ENCODE data around the gene MIEF1.

MIEF1 gene

GRCh38 chr22:39481054-39481453, 21.0 kb upstream of the MIEF1 start:
- TF ChIP-seq CTCF (IDR thresholded peaks at IDR 0.05; ENCODE audit: extremely low read depth, insufficient read depth, missing control alignments) = no peak
- DNase-seq (ENCODE audit: low spot score) = no peak
- in situ Hi-C loops (cut with MboI; ENCODE audit: low pct_unique_long_range_greater_than_20kb, low sequenced_read_pairs, unreplicated experiment) = no loop called here

- DNase-seq (ENCODE audit: low spot score) = no peak
- in situ Hi-C loops (cut with MboI; ENCODE audit: low pct_unique_long_range_greater_than_20kb, low sequenced_read_pairs, unreplicated experiment) = no loop called here
- no peak for TF ChIP-seq CTCF (IDR thresholded peaks at IDR 0.05; ENCODE audit: extremely low read depth, insufficient read depth, missing control alignments)
These were observed 20.5 kb upstream of the MIEF1 start for GRCh38 chr22:39481595-39481994.

GRCh38 chr22:39482768-39483167, 19.3 kb upstream of the MIEF1 start:
- DNase-seq (ENCODE audit: low spot score) = no peak
- in situ Hi-C loops (cut with MboI; ENCODE audit: low pct_unique_long_range_greater_than_20kb, low sequenced_read_pairs, unreplicated experiment) = no loop called here
- no peak for TF ChIP-seq CTCF (IDR thresholded peaks at IDR 0.05; ENCODE audit: extremely low read depth, insufficient read depth, missing control alignments)

DNA sequence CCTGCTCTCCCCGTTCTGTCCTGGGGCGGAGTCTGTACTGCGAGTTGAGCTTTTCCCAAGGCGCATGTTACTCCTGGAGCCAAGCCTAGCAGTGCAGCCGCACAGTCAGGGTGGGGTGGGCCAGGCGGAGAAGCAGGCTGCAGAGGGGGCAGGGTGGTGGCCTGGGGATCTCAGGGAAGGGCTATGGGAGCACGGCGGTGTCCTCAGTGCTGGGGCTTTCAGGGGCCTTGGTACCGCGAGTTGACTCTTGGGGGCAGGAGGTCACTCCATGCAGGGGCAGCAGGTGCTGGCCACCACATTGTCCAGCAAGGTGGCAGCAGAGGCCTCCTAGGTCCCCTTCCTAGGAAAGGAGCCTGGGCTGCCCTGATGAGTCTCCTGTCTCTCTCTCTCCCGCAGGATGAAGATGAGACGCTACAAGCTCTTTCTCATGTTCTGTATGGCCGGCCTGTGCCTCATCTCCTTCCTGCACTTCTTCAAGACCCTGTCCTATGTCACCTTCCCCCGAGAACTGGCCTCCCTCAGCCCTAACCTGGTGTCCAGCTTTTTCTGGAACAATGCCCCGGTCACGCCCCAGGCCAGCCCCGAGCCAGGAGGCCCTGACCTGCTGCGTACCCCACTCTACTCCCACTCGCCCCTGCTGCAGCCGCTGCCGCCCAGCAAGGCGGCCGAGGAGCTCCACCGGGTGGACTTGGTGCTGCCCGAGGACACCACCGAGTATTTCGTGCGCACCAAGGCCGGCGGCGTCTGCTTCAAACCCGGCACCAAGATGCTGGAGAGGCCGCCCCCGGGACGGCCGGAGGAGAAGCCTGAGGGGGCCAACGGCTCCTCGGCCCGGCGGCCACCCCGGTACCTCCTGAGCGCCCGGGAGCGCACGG, 14.9 kb upstream of the MIEF1 start:
- in situ Hi-C loops (cut with MboI; ENCODE audit: low pct_unique_long_range_greater_than_20kb, low sequenced_read_pairs, unreplicated experiment) = no loop called here
- no peak for TF ChIP-seq CTCF (IDR thresholded peaks at IDR 0.05; ENCODE audit: extremely low read depth, insufficient read depth, missing control alignments)
- no peak for DNase-seq (ENCODE audit: low spot score)

DNA sequence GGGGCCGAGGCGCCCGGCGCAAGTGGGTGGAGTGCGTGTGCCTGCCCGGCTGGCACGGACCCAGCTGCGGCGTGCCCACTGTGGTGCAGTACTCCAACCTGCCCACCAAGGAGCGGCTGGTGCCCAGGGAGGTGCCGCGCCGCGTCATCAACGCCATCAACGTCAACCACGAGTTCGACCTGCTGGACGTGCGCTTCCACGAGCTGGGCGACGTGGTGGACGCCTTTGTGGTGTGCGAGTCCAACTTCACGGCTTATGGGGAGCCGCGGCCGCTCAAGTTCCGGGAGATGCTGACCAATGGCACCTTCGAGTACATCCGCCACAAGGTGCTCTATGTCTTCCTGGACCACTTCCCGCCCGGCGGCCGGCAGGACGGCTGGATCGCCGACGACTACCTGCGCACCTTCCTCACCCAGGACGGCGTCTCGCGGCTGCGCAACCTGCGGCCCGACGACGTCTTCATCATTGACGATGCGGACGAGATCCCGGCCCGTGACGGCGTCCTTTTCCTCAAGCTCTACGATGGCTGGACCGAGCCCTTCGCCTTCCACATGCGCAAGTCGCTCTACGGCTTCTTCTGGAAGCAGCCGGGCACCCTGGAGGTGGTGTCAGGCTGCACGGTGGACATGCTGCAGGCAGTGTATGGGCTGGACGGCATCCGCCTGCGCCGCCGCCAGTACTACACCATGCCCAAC, 14.1 kb upstream of the MIEF1 start:
- in situ Hi-C loops (cut with MboI; ENCODE audit: low pct_unique_long_range_greater_than_20kb, low sequenced_read_pairs, unreplicated experiment) = no loop called here
- TF ChIP-seq CTCF (IDR thresholded peaks at IDR 0.05; ENCODE audit: extremely low read depth, insufficient read depth, missing control alignments) = no peak
- DNase-seq (ENCODE audit: low spot score) = no peak

- DNase-seq (ENCODE audit: low spot score) = no peak
- TF ChIP-seq CTCF (IDR thresholded peaks at IDR 0.05; ENCODE audit: extremely low read depth, insufficient read depth, missing control alignments) = no peak
- in situ Hi-C loops (cut with MboI; ENCODE audit: low pct_unique_long_range_greater_than_20kb, low sequenced_read_pairs, unreplicated experiment) = no loop called here
These were observed 13.5 kb upstream of the MIEF1 start for GRCh38 chr22:39488563-39489083.
